Prostate gland (tissue), 1 donor: ENCODE data around the gene TMEM45A.

Experiments
- POLR2A ChIP-seq: fragments of 450-650 bp; IDR thresholded peaks from one replicate; pipeline ENCODE4 v1.6.1; 2016; ENCODE audit warnings: antibody characterized with exemption, mild to moderate bottlenecking
- POLR2AphosphoS5 ChIP-seq: sonication (generic); formaldehyde crosslinking; IDR thresholded peaks from one replicate; pipeline ENCODE4 v1.6.1; 2017; ENCODE audit warnings: antibody characterized with exemption

DNA sequence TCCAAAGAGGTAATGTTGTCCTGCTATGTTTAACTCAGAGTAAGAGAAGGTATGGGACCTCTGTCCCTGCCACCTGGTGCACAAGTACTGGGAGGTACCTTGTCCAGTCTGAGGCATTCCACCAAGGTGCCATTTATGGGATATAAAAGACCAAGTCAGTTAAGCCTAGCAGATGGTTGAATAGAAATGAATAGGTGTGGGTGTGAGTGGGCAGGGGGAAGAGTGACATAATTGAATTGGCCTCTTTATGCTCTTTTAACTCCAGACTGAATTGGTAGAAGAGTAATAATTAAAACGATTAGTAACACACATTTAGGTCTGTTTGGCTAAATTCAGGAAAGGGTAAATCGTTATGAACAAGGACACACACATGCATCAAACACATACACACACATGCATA, 117.5 kb downstream of the TMEM45A start:
- TF ChIP-seq POLR2AphosphoS5: no peak
- no peak for TF ChIP-seq POLR2A
